DLD1 (cell line): ENCODE measurements around the gene SLC2A13.
"Not testable (repeated sequence)": the region's sequence is repeated elsewhere in the genome, so short reads cannot be mapped to it uniquely, and the experiment has no call there.

Source experiments
- in situ Hi-C: cut with HindIII; loops from 2 replicates; pipeline ENCODE4 v1.10.0; 2017; ENCODE audit warnings: low sequenced_read_pairs

SLC2A13 gene

GRCh38 chr12:39935839-39936238 lies 170.0 kb downstream of the SLC2A13 start:
- in situ Hi-C loops = no loop called here

- in situ Hi-C loops = no loop called here
Observed at GRCh38 chr12:39935275-39935674, 170.6 kb downstream of the SLC2A13 start.

GRCh38 chr12:39931857-39932256 lies 174.0 kb downstream of the SLC2A13 start:
- in situ Hi-C loops = no loop called here

- in situ Hi-C loops = no loop called here
Observed at GRCh38 chr12:39931231-39931630, 174.7 kb downstream of the SLC2A13 start.

- in situ Hi-C loops = no loop called here
Observed at GRCh38 chr12:39930101-39930500, 175.8 kb downstream of the SLC2A13 start.

GRCh38 chr12:39928181-39928899 lies 177.5 kb downstream of the SLC2A13 start:
- in situ Hi-C loops = no loop called here

- in situ Hi-C loops = no loop called here
Observed at GRCh38 chr12:39923364-39923763, 182.5 kb downstream of the SLC2A13 start.

GRCh38 chr12:39922598-39922997 lies 183.3 kb downstream of the SLC2A13 start:
- in situ Hi-C loops = not testable (repeated sequence)

GRCh38 chr12:39920647-39921046 lies 185.2 kb downstream of the SLC2A13 start:
- in situ Hi-C loops = no loop called here

GRCh38 chr12:39920222-39920621 lies 185.7 kb downstream of the SLC2A13 start:
- in situ Hi-C loops = no loop called here

- in situ Hi-C loops = no loop called here
Observed at GRCh38 chr12:39919790-39920189, 186.1 kb downstream of the SLC2A13 start.

- in situ Hi-C loops = no loop called here
Observed at GRCh38 chr12:39915249-39915648, 190.6 kb downstream of the SLC2A13 start.

- in situ Hi-C loops = no loop called here
Observed at GRCh38 chr12:39912211-39912980, 193.5 kb downstream of the SLC2A13 start.

GRCh38 chr12:39906237-39906636 lies 199.6 kb downstream of the SLC2A13 start:
- in situ Hi-C loops = no loop called here

GRCh38 chr12:39905152-39905551 lies 200.7 kb downstream of the SLC2A13 start:
- in situ Hi-C loops = no loop called here

- in situ Hi-C loops = no loop called here
Observed at GRCh38 chr12:39902821-39903220, 203.1 kb downstream of the SLC2A13 start.

GRCh38 chr12:39897315-39897714 lies 208.6 kb downstream of the SLC2A13 start:
- in situ Hi-C loops = no loop called here

- in situ Hi-C loops = not testable (repeated sequence)
Observed at GRCh38 chr12:39893388-39893787, 212.5 kb downstream of the SLC2A13 start.

- in situ Hi-C loops = no loop called here
Observed at GRCh38 chr12:39892146-39892545, 213.7 kb downstream of the SLC2A13 start.

GRCh38 chr12:39887856-39888255 lies 218.0 kb downstream of the SLC2A13 start:
- in situ Hi-C loops = no loop called here

- in situ Hi-C loops = no loop called here
Observed at GRCh38 chr12:39886106-39886505, 219.8 kb downstream of the SLC2A13 start.

GRCh38 chr12:39884616-39885125 lies 221.2 kb downstream of the SLC2A13 start:
- in situ Hi-C loops = no loop called here
